HG03103 (cell line): ENCODE results near the gene CELSR3.

ENCODE experiments used
- ATAC-seq: cut with Tn5 transposase; IDR thresholded peaks from one replicate; pipeline ENCODE4 v1.9.1; 2021; ENCODE audit warnings: low read depth; ENCODE audit not compliant: unreplicated experiment

Gene CELSR3

GRCh38 chr3:48636149-48636655 is 26.5 kb downstream of the CELSR3 start:
- ATAC-seq: no peak

GRCh38 chr3:48635222-48636021 is 27.3 kb downstream of the CELSR3 start, which contains the start of gene SLC26A6:
Gene SLC26A6, minus strand, starts transcription at chr3:48635461. Its CDS starts 68 bp downstream, at chr3:48635393.
- ATAC-seq: peak; percentile 79

- ATAC-seq: peak; percentile 23
These were observed 27.9 kb downstream of the CELSR3 start for GRCh38 chr3:48634661-48635221.

GRCh38 chr3:48633743-48634142 is 28.9 kb downstream of the CELSR3 start:
- no peak for ATAC-seq

- no peak for ATAC-seq
These were observed 29.4 kb downstream of the CELSR3 start for GRCh38 chr3:48633256-48633655.

- no peak for ATAC-seq
These were observed 30.9 kb downstream of the CELSR3 start for GRCh38 chr3:48631516-48632448.

- no peak for ATAC-seq
These were observed 31.9 kb downstream of the CELSR3 start for GRCh38 chr3:48630833-48631232.

- ATAC-seq: no peak
These were observed 32.3 kb downstream of the CELSR3 start for GRCh38 chr3:48630407-48630806.

- no peak for ATAC-seq
These were observed 32.8 kb downstream of the CELSR3 start for GRCh38 chr3:48629894-48630293.

GRCh38 chr3:48628277-48629017 is 34.2 kb downstream of the CELSR3 start:
- no peak for ATAC-seq

GRCh38 chr3:48625600-48625999 is 37.1 kb downstream of the CELSR3 start:
- no peak for ATAC-seq

- ATAC-seq: no peak
These were observed 37.9 kb downstream of the CELSR3 start for GRCh38 chr3:48624767-48625166.

- no peak for ATAC-seq
These were observed 38.7 kb downstream of the CELSR3 start for GRCh38 chr3:48623851-48624547.

- ATAC-seq: no peak
These were observed 41.2 kb downstream of the CELSR3 start, which contains the start of gene TMEM89 for GRCh38 chr3:48621461-48621869. Gene TMEM89, minus strand, starts transcription at chr3:48621769. Its CDS starts 13 bp downstream, at chr3:48621756.

- ATAC-seq: no peak
These were observed 42.9 kb downstream of the CELSR3 start for GRCh38 chr3:48619541-48620524.

GRCh38 chr3:48617559-48617958 is 45.1 kb downstream of the CELSR3 start:
- no peak for ATAC-seq

GRCh38 chr3:48614044-48614443 is 48.6 kb downstream of the CELSR3 start:
- ATAC-seq: no peak

- no peak for ATAC-seq
These were observed 50.4 kb downstream of the CELSR3 start for GRCh38 chr3:48612309-48612708.
